Osteoblast (primary cell): ENCODE results near the gene PJA1. TPM values are rescaled to one million over a fixed set of nuclear protein-coding genes. Genes with fewer than 3 reads are reported as not detected.

Experiments used
- DNase-seq: peaks from one replicate; pipeline ENCODE4 v3.0.0; 2011; ENCODE audit warnings: low spot score, mixed read lengths; ENCODE audit not compliant: insufficient read length; ENCODE audit errors: missing footprints
- H2AFZ ChIP-seq: 2 replicates; pipeline ENCODE4 v1.6.0; 2011; ENCODE audit warnings: mild to moderate bottlenecking, low read length
- H3K27ac ChIP-seq: 2 replicates; pipeline ENCODE4 v1.5.1; 2011; ENCODE audit warnings: mild to moderate bottlenecking, low read depth, low read length, moderate library complexity
- H3K27me3 ChIP-seq: 2 replicates; pipeline ENCODE4 v1.6.0; 2012; ENCODE audit warnings: mild to moderate bottlenecking, control low read depth, inconsistent platforms, low read length, moderate library complexity; ENCODE audit not compliant: insufficient read depth
- H3K36me3 ChIP-seq: 2 replicates; pipeline ENCODE4 v1.5.1; 2011; ENCODE audit warnings: mild to moderate bottlenecking, low read length, control low read depth, moderate library complexity; ENCODE audit not compliant: insufficient read depth
- H3K4me1 ChIP-seq: 2 replicates; pipeline ENCODE4 v1.5.1; 2011; ENCODE audit warnings: mild to moderate bottlenecking, low read length, control low read depth, moderate library complexity; ENCODE audit not compliant: insufficient read depth
- H3K4me2 ChIP-seq: 2 replicates; pipeline ENCODE4 v1.6.0; 2011; ENCODE audit warnings: mild to moderate bottlenecking, low read length; ENCODE audit not compliant: insufficient read depth
- H3K4me3 ChIP-seq: fragments of 200-600 bp; sonication (generic); 3 replicates; pipeline ENCODE4 v1.5.1; 2012; ENCODE audit warnings: mild to moderate bottlenecking, low read length, inconsistent platforms; ENCODE audit not compliant: insufficient read depth
- H3K79me2 ChIP-seq: 2 replicates; pipeline ENCODE4 v1.6.0; 2012; ENCODE audit warnings: mild to moderate bottlenecking, low read length, control low read depth, inconsistent platforms; ENCODE audit not compliant: insufficient read depth
- H3K9me3 ChIP-seq: 2 replicates; pipeline ENCODE4 v1.5.1; 2011; ENCODE audit warnings: low read depth, low read length, control low read depth
- H4K20me1 ChIP-seq: 2 replicates; pipeline ENCODE4 v1.6.0; 2012; ENCODE audit warnings: mild to moderate bottlenecking, low read length, control low read depth; ENCODE audit not compliant: insufficient read depth
- total RNA-seq: library from RNA; depleted of rRNA; stranded (reverse); fragments of >200 nt; gene quantifications from 2 replicates; pipeline ENCODE4 v1.2.3, GENCODE V29; 2012
- TF ChIP-seq, protein P1 (sequence below): IDR thresholded peaks from 2 replicates; pipeline ENCODE4 v1.5.1; 2011; ENCODE audit warnings: mild to moderate bottlenecking, low read depth, low read length, moderate library complexity; ENCODE audit errors: extremely low read depth

The PJA1 gene
- total RNA-seq, 1 donor, result 21.0 TPM

GRCh38 chrX:69207216-69207615 lies 42.0 kb upstream of the PJA1 start:
- Histone ChIP-seq H3K79me2 (no peaks in the 10 kb centered on the region), H3K4me1 (no peaks in the 10 kb centered on the region), H4K20me1 (no peaks in the 10 kb centered on the region), H3K9me3 (peaks cover 4% of the 10 kb centered on the region), H3K36me3 (no peaks in the 10 kb centered on the region), H3K27ac (no peak overlapping the region), H3K27me3 (peaks cover 25% of the 10 kb centered on the region), H3K4me2 (no peak overlapping the region), H3K4me3 (no peak overlapping the region), H2AFZ (no peak overlapping the region)
- TF ChIP-seq, protein P1, sequence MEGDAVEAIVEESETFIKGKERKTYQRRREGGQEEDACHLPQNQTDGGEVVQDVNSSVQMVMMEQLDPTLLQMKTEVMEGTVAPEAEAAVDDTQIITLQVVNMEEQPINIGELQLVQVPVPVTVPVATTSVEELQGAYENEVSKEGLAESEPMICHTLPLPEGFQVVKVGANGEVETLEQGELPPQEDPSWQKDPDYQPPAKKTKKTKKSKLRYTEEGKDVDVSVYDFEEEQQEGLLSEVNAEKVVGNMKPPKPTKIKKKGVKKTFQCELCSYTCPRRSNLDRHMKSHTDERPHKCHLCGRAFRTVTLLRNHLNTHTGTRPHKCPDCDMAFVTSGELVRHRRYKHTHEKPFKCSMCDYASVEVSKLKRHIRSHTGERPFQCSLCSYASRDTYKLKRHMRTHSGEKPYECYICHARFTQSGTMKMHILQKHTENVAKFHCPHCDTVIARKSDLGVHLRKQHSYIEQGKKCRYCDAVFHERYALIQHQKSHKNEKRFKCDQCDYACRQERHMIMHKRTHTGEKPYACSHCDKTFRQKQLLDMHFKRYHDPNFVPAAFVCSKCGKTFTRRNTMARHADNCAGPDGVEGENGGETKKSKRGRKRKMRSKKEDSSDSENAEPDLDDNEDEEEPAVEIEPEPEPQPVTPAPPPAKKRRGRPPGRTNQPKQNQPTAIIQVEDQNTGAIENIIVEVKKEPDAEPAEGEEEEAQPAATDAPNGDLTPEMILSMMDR, result no peak
- DNase-seq, result no peak

DNA sequence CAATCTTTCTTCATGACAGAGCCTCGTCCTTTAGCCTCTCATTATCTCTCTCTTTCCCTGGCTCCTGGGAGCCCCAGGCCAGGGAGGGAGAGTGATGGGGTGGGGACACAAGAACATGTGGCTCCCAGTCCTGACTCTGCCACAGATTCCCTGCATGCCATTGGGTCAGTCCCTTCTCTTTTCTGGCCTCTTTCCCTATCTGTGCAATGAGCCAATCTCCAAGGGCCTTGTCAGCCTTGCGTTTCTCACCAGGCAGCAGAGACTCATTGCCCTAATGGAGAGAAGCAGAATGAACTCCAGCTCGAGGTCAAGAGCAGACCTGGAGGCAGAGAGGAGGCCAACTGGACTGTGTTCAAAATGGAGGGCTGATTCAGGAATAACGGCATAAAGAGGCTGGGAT lies 38.4 kb upstream of the PJA1 start:
- no peaks in the 10 kb centered on the region for H3K9me3 ChIP-seq
- H3K4me1 ChIP-seq, result no peaks in the 10 kb centered on the region
- no peak overlapping the region for H3K4me2 ChIP-seq
- TF ChIP-seq, protein P1, result no peak
- no peak overlapping the region for H2AFZ ChIP-seq
- no peak for DNase-seq
- H4K20me1 ChIP-seq, result no peaks in the 10 kb centered on the region
- peaks cover 33% of the 10 kb centered on the region for H3K27me3 ChIP-seq
- H3K79me2 ChIP-seq, result no peaks in the 10 kb centered on the region
- no peaks in the 10 kb centered on the region for H3K36me3 ChIP-seq
- H3K4me3 ChIP-seq, result no peak overlapping the region
- no peak overlapping the region for H3K27ac ChIP-seq

- Histone ChIP-seq H3K4me3 (no peak overlapping the region), H3K4me1 (no peaks in the 10 kb centered on the region), H4K20me1 (no peaks in the 10 kb centered on the region), H3K27me3 (peaks cover 52% of the 10 kb centered on the region), H3K9me3 (no peaks in the 10 kb centered on the region), H2AFZ (no peak overlapping the region), H3K27ac (no peak overlapping the region), H3K4me2 (no peak overlapping the region), H3K79me2 (no peaks in the 10 kb centered on the region), H3K36me3 (no peaks in the 10 kb centered on the region)
- TF ChIP-seq, protein P1, result no peak
- DNase-seq, result no peak
These were observed 32.4 kb upstream of the PJA1 start for GRCh38 chrX:69197690-69198089.

DNA sequence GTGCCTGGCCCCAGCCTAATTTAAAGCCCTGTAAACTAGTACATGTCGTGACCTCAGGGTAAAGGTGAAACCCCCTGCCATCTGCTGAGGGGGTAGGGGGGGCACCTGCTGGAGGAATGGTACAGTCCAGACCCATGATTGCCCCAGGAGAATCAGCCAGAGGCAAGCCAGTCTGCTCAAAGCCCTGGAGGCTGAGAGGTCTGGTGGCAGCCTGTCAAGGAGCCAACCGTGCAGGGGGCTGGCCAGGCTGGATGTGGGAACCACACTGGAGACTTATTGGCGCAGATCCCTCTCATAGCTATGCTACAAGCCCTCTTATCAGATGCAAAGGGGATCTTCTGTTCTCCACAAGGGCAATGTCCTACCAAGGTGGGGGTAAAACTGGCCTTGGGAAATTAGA lies 31.4 kb upstream of the PJA1 start:
- DNase-seq, result no peak
- Histone ChIP-seq H3K9me3 (no peaks in the 10 kb centered on the region), H3K36me3 (no peaks in the 10 kb centered on the region), H3K27ac (no peak overlapping the region), H3K79me2 (no peaks in the 10 kb centered on the region), H2AFZ (no peak overlapping the region), H3K4me2 (no peak overlapping the region), H3K4me1 (no peaks in the 10 kb centered on the region), H3K27me3 (peaks cover 54% of the 10 kb centered on the region), H4K20me1 (no peaks in the 10 kb centered on the region), H3K4me3 (no peak overlapping the region)
- TF ChIP-seq, protein P1, result no peak
